KMS-11 (cell line): ENCODE results near the gene PSMF1.

Experiments used
- H2AFZ ChIP-seq: fragments of 200-600 bp; sonication (generic); 2 replicates; pipeline ENCODE4 v1.6.1; 2016; ENCODE audit warnings: antibody characterized with exemption, mixed run types, low read depth
- H3K27ac ChIP-seq: fragments of 200-600 bp; sonication (generic); 2 replicates; pipeline ENCODE4 v1.6.1; 2016; ENCODE audit warnings: mild to moderate bottlenecking, mixed run types
- H3K27me3 ChIP-seq: fragments of 200-600 bp; sonication (generic); 2 replicates; pipeline ENCODE4 v1.6.1; 2017; ENCODE audit warnings: mild to moderate bottlenecking, low read depth, mixed run types, moderate library complexity; ENCODE audit not compliant: insufficient read depth
- H3K36me3 ChIP-seq: fragments of 200-600 bp; sonication (generic); 2 replicates; pipeline ENCODE4 v1.6.1; 2017; ENCODE audit warnings: mild to moderate bottlenecking, mixed run types; ENCODE audit not compliant: insufficient read depth
- H3K4me1 ChIP-seq: fragments of 200-600 bp; sonication (generic); 2 replicates; pipeline ENCODE4 v1.6.1; 2016; ENCODE audit warnings: mild to moderate bottlenecking, low read depth, mixed run types; ENCODE audit not compliant: poor library complexity, severe bottlenecking
- H3K4me2 ChIP-seq: fragments of 200-600 bp; sonication (generic); 2 replicates; pipeline ENCODE4 v1.7.0; 2016; ENCODE audit warnings: mild to moderate bottlenecking, mixed run types
- H3K4me3 ChIP-seq: fragments of 200-600 bp; sonication (generic); IDR thresholded peaks from 2 replicates; pipeline ENCODE4 v1.6.1; 2017; ENCODE audit warnings: low read depth, low read length, mixed read lengths; ENCODE audit not compliant: insufficient read depth
- H3K79me2 ChIP-seq: fragments of 200-600 bp; sonication (generic); 2 replicates; pipeline ENCODE4 v1.6.1; 2016; ENCODE audit warnings: low read depth, mixed run types; ENCODE audit not compliant: insufficient read depth
- H3K9ac ChIP-seq: fragments of 200-600 bp; sonication (generic); 2 replicates; pipeline ENCODE4 v1.6.1; 2016; ENCODE audit warnings: mild to moderate bottlenecking, mixed run types
- H4K20me1 ChIP-seq: fragments of 200-600 bp; sonication (generic); 2 replicates; pipeline ENCODE4 v1.6.1; 2016; ENCODE audit warnings: mild to moderate bottlenecking, mixed run types; ENCODE audit not compliant: insufficient read depth
- CTCF ChIP-seq: fragments of 200-600 bp; sonication (generic); conservative IDR thresholded peaks from 2 replicates; pipeline ENCODE4 v1.6.1; 2017; ENCODE audit warnings: low read depth, mild to moderate bottlenecking, antibody characterized with exemption, low read length, moderate library complexity, mixed read lengths

Gene PSMF1

GRCh38 chr20:1103751-1104150 is 14.7 kb upstream of the PSMF1 start:
- Histone ChIP-seq H3K4me2 (no peak overlapping the region), H3K79me2 (no peaks in the 10 kb centered on the region), H3K4me3 (no peak overlapping the region), H4K20me1 (no peaks in the 10 kb centered on the region), H2AFZ (no peak overlapping the region), H3K4me1 (peaks cover 3% of the 10 kb centered on the region), H3K27ac (no peak overlapping the region), H3K36me3 (no peaks in the 10 kb centered on the region), H3K27me3 (no peaks in the 10 kb centered on the region), H3K9ac (no peak overlapping the region)
- no peak for TF ChIP-seq CTCF

- no peaks in the 10 kb centered on the region for H4K20me1 ChIP-seq
- no peak overlapping the region for H3K4me3 ChIP-seq
- H3K4me1 ChIP-seq, result peaks cover 11% of the 10 kb centered on the region
- H3K27me3 ChIP-seq, result no peaks in the 10 kb centered on the region
- H3K4me2 ChIP-seq, result no peak overlapping the region
- TF ChIP-seq CTCF, result no peak
- H3K79me2 ChIP-seq, result no peaks in the 10 kb centered on the region
- no peak overlapping the region for H2AFZ ChIP-seq
- H3K9ac ChIP-seq, result no peak overlapping the region
- no peak overlapping the region for H3K27ac ChIP-seq
- H3K36me3 ChIP-seq, result no peaks in the 10 kb centered on the region
These were observed 12.7 kb upstream of the PSMF1 start for GRCh38 chr20:1105599-1106194.

GRCh38 chr20:1107176-1107575 is 11.2 kb upstream of the PSMF1 start:
- Histone ChIP-seq H3K27ac (no peak overlapping the region), H3K4me2 (no peak overlapping the region), H3K9ac (no peak overlapping the region), H3K27me3 (no peaks in the 10 kb centered on the region), H4K20me1 (no peaks in the 10 kb centered on the region), H3K36me3 (no peaks in the 10 kb centered on the region), H2AFZ (no peak overlapping the region), H3K79me2 (no peaks in the 10 kb centered on the region), H3K4me1 (peaks cover 11% of the 10 kb centered on the region), H3K4me3 (no peak overlapping the region)
- TF ChIP-seq CTCF, result no peak

- no peak overlapping the region for H3K4me2 ChIP-seq
- peak; percentile 86 for TF ChIP-seq CTCF
- no peak overlapping the region for H3K9ac ChIP-seq
- no peaks in the 10 kb centered on the region for H4K20me1 ChIP-seq
- H2AFZ ChIP-seq, result no peak overlapping the region
- H3K79me2 ChIP-seq, result no peaks in the 10 kb centered on the region
- peaks cover 11% of the 10 kb centered on the region for H3K4me1 ChIP-seq
- no peak overlapping the region for H3K27ac ChIP-seq
- H3K36me3 ChIP-seq, result no peaks in the 10 kb centered on the region
- H3K27me3 ChIP-seq, result no peaks in the 10 kb centered on the region
- no peak overlapping the region for H3K4me3 ChIP-seq
These were observed 9.9 kb upstream of the PSMF1 start for GRCh38 chr20:1108437-1108920.
